Measurements from ENCODE around the gene SLC25A43.

The SLC25A43 gene

GRCh38 chrX:119475389-119476101 lies 76.4 kb downstream of the SLC25A43 start:
- no peak overlapping the region for H3K4me3 ChIP-seq (replicated peaks in 1 of 2; ENCODE audit: low read depth in 2 of 2, low read length in 2 of 2)
- no peak for DNase-seq (ENCODE audit: low read depth in 2 of 2)
- no peak for TF ChIP-seq CTCF (IDR thresholded peaks at IDR 0.05; ENCODE audit: low read depth, low read length)

- peak; percentile 90 to 93 for DNase-seq (ENCODE audit: low read depth in 2 of 2)
- TF ChIP-seq CTCF (IDR thresholded peaks at IDR 0.05; ENCODE audit: low read depth, low read length), result no peak
- peak overlapping the region in 1 of 2 donors; percentile 30 for H3K4me3 ChIP-seq (replicated peaks in 1 of 2; ENCODE audit: low read depth in 2 of 2, low read length in 2 of 2)
These were observed 78.7 kb downstream of the SLC25A43 start for GRCh38 chrX:119477812-119478232.

GRCh38 chrX:119478504-119478903 lies 79.4 kb downstream of the SLC25A43 start:
- no peak for TF ChIP-seq CTCF (IDR thresholded peaks at IDR 0.05; ENCODE audit: low read depth, low read length)
- H3K4me3 ChIP-seq (replicated peaks in 1 of 2; ENCODE audit: low read depth in 2 of 2, low read length in 2 of 2), result no peak overlapping the region
- no peak for DNase-seq (ENCODE audit: low read depth in 2 of 2)

GRCh38 chrX:119479845-119480244 lies 80.7 kb downstream of the SLC25A43 start:
- no peak for TF ChIP-seq CTCF (IDR thresholded peaks at IDR 0.05; ENCODE audit: low read depth, low read length)

GRCh38 chrX:119481323-119481801 lies 82.2 kb downstream of the SLC25A43 start:
- TF ChIP-seq CTCF (IDR thresholded peaks at IDR 0.05; ENCODE audit: low read depth, low read length), result no peak
- H3K4me3 ChIP-seq (replicated peaks in 1 of 2; ENCODE audit: low read depth in 2 of 2, low read length in 2 of 2), result no peak overlapping the region
- DNase-seq (ENCODE audit: low read depth in 2 of 2), result peak in 1 of 2 donors; percentile 30

More at GRCh38 chrX:119479845-119480244, 80.7 kb downstream of the SLC25A43 start:
- no peak overlapping the region for H3K4me3 ChIP-seq (replicated peaks in 1 of 2; ENCODE audit: low read depth in 2 of 2, low read length in 2 of 2)
- no peak for DNase-seq (ENCODE audit: low read depth in 2 of 2)

GRCh38 chrX:119482041-119482440 lies 82.9 kb downstream of the SLC25A43 start:
- H3K4me3 ChIP-seq (replicated peaks in 1 of 2; ENCODE audit: low read depth in 2 of 2, low read length in 2 of 2), result peak overlapping the region in 1 of 2 donors; percentile 40
- DNase-seq (ENCODE audit: low read depth in 2 of 2), result no peak
- no peak for TF ChIP-seq CTCF (IDR thresholded peaks at IDR 0.05; ENCODE audit: low read depth, low read length)
